H9 (cell line): ENCODE measurements around the gene ZNF146. TPM values are rescaled to one million over a fixed set of nuclear protein-coding genes. Genes with fewer than 3 reads are reported as not detected.

Experiments
- DNase-seq: peaks from one replicate; pipeline ENCODE4 v3.0.0-alpha.2; 2017
- H2AFZ ChIP-seq: one replicate; pipeline ENCODE4 v1.6.1; 2013; ENCODE audit warnings: mild to moderate bottlenecking, low read length, control low read depth, moderate library complexity
- H2AK5ac ChIP-seq: 2 replicates; pipeline ENCODE4 v1.6.1; 2013; ENCODE audit warnings: low read length, control low read depth, mixed read lengths; ENCODE audit not compliant: insufficient read length
- H2BK120ac ChIP-seq: one replicate; pipeline ENCODE4 v1.6.1; 2013; ENCODE audit warnings: low read depth, mild to moderate bottlenecking, low read length, control low read depth, inconsistent platforms; ENCODE audit not compliant: poor library complexity, severe bottlenecking
- H2BK12ac ChIP-seq: 2 replicates; pipeline ENCODE4 v1.6.1; 2013; ENCODE audit warnings: low read length, control low read depth, mixed read lengths, low read depth; ENCODE audit not compliant: insufficient read length
- H2BK15ac ChIP-seq: 2 replicates; pipeline ENCODE4 v1.6.1; 2013; ENCODE audit warnings: low read depth, low read length, control low read depth
- H2BK20ac ChIP-seq: one replicate; pipeline ENCODE4 v1.6.1; 2013; ENCODE audit warnings: low read depth, mild to moderate bottlenecking, low read length, control low read depth, inconsistent platforms; ENCODE audit not compliant: poor library complexity, severe bottlenecking
- H2BK5ac ChIP-seq: 2 replicates; pipeline ENCODE4 v1.6.1; 2013; ENCODE audit warnings: low read length, control low read depth, mixed read lengths; ENCODE audit not compliant: insufficient read length
- H3K14ac ChIP-seq: 2 replicates; pipeline ENCODE4 v1.6.1; 2013; ENCODE audit warnings: low read length, control low read depth; ENCODE audit not compliant: insufficient read depth
- H3K18ac ChIP-seq: 2 replicates; pipeline ENCODE4 v1.6.1; 2013; ENCODE audit warnings: low read depth, mild to moderate bottlenecking, mixed read lengths, low read length, control low read depth; ENCODE audit not compliant: insufficient read length
- H3K23ac ChIP-seq: 2 replicates; pipeline ENCODE4 v1.6.1; 2013; ENCODE audit warnings: low read length, control low read depth, mixed read lengths, low read depth; ENCODE audit not compliant: insufficient read length
- H3K23me2 ChIP-seq: 2 replicates; pipeline ENCODE4 v1.6.1; 2013; ENCODE audit warnings: low read depth, mild to moderate bottlenecking, mixed read lengths, low read length, control low read depth; ENCODE audit not compliant: insufficient read length, poor library complexity, severe bottlenecking
- H3K27ac ChIP-seq: 2 replicates; pipeline ENCODE4 v1.5.1; 2013; ENCODE audit warnings: low read length, control low read depth, mixed read lengths, low read depth; ENCODE audit not compliant: insufficient read length
- H3K27me3 ChIP-seq: 2 replicates; pipeline ENCODE4 v1.6.1; 2013; ENCODE audit warnings: low read length, control low read depth, inconsistent platforms; ENCODE audit not compliant: insufficient read depth
- H3K4ac ChIP-seq: 2 replicates; pipeline ENCODE4 v1.6.1; 2013; ENCODE audit warnings: low read depth, mild to moderate bottlenecking, control low read depth, inconsistent platforms, low read length, moderate library complexity
- H3K4me1 ChIP-seq: 2 replicates; pipeline ENCODE4 v1.6.1; 2013; ENCODE audit warnings: low read length, control low read depth, inconsistent platforms; ENCODE audit not compliant: insufficient read depth
- H3K4me2 ChIP-seq: 2 replicates; pipeline ENCODE4 v1.6.1; 2013; ENCODE audit warnings: low read length, control low read depth, mixed read lengths; ENCODE audit not compliant: insufficient read length, insufficient read depth
- H3K56ac ChIP-seq: 2 replicates; pipeline ENCODE4 v1.6.1; 2013; ENCODE audit warnings: low read depth, mild to moderate bottlenecking, mixed read lengths, low read length, control low read depth; ENCODE audit not compliant: insufficient read length
- H3K79me1 ChIP-seq: 2 replicates; pipeline ENCODE4 v1.6.1; 2013; ENCODE audit warnings: low read depth, mild to moderate bottlenecking, moderate library complexity, low read length, control low read depth, inconsistent platforms; ENCODE audit not compliant: insufficient read depth, poor library complexity, severe bottlenecking
- H3K79me2 ChIP-seq: 2 replicates; pipeline ENCODE4 v1.6.1; 2013; ENCODE audit warnings: low read length, control low read depth, inconsistent platforms; ENCODE audit not compliant: insufficient read depth
- H3K9ac ChIP-seq: 2 replicates; pipeline ENCODE4 v1.6.1; 2013; ENCODE audit warnings: low read length, control low read depth, mixed read lengths; ENCODE audit not compliant: insufficient read length; ENCODE audit errors: extremely low read depth
- H3K9me3 ChIP-seq: one replicate; pipeline ENCODE4 v1.6.1; 2013; ENCODE audit warnings: low read depth, low read length, inconsistent platforms; ENCODE audit not compliant: control insufficient read depth
- H3T11ph ChIP-seq: one replicate; pipeline ENCODE4 v1.6.1; 2013; ENCODE audit warnings: mild to moderate bottlenecking, low read length, control low read depth, inconsistent platforms
- H4K20me1 ChIP-seq: one replicate; pipeline ENCODE4 v1.6.1; 2013; ENCODE audit not compliant: control insufficient read depth, insufficient read length, insufficient read depth
- H4K5ac ChIP-seq: 2 replicates; pipeline ENCODE4 v1.6.1; 2013; ENCODE audit warnings: low read depth, mild to moderate bottlenecking, mixed read lengths, low read length, control low read depth; ENCODE audit not compliant: insufficient read length
- H4K8ac ChIP-seq: replicated peaks from 2 replicates; pipeline ENCODE4 v1.6.1; 2013; ENCODE audit warnings: low read length, control low read depth, mixed read lengths, low read depth; ENCODE audit not compliant: insufficient read length
- H4K91ac ChIP-seq: 2 replicates; pipeline ENCODE4 v1.6.1; 2013; ENCODE audit warnings: low read depth, mild to moderate bottlenecking, moderate library complexity, mixed read lengths, low read length, control low read depth; ENCODE audit not compliant: insufficient read length
- H3K27ac Mint-ChIP-seq, 3 experiments: 2 replicates in 2 of 3; 3 replicates in 1 of 3; pipeline ENCODE4 v1.8.0; 2020 to 2021; ENCODE audit warnings: mixed read lengths in 3 of 3, mild to moderate bottlenecking in 1 of 3, moderate library complexity in 1 of 3
- H3K27me3 Mint-ChIP-seq: 2 replicates; pipeline ENCODE4 v1.8.0; 2021; ENCODE audit warnings: low read depth, mild to moderate bottlenecking, moderate library complexity, mixed read lengths
- H3K36me3 Mint-ChIP-seq, 3 experiments: 2 replicates in 2 of 3; 3 replicates in 1 of 3; pipeline ENCODE4 v1.8.0; 2020 to 2021; ENCODE audit warnings: low read depth in 3 of 3, mixed read lengths in 3 of 3; ENCODE audit not compliant: insufficient read depth in 1 of 3
- H3K4me1 Mint-ChIP-seq, 2 experiments: 2 replicates each; pipeline ENCODE4 v1.8.0; 2020; ENCODE audit warnings: mixed read lengths in 2 of 2
- H3K4me3 Mint-ChIP-seq, 2 experiments: 2 replicates in 1 of 2; 3 replicates in 1 of 2; pipeline ENCODE4 v1.8.0; 2020 to 2021; ENCODE audit warnings: mild to moderate bottlenecking in 2 of 2, mixed read lengths in 2 of 2, moderate library complexity in 1 of 2
- H3K9me3 Mint-ChIP-seq, 2 experiments: 2 replicates in 1 of 2; 3 replicates in 1 of 2; pipeline ENCODE4 v1.8.0; 2020; ENCODE audit warnings: mild to moderate bottlenecking in 2 of 2, mixed read lengths in 2 of 2, moderate library complexity in 1 of 2
- WGBS: extraction: QIAGEN DNeasy Blood & Tissue Kit; methylation state at CpG from one replicate; pipeline ENCODE4 v1.1.7; 2013; ENCODE audit warnings: missing lambda C conversion rate, low lambda C conversion rate, mixed read lengths; ENCODE audit not compliant: insufficient read length; ENCODE audit errors: extremely low coverage; 5-methylcytosine and 5-hydroxymethylcytosine counted together
- total RNA-seq: library from RNA; stranded (reverse); gene quantifications from 2 replicates; pipeline ENCODE4 v1.2.1, GENCODE V29; 2021
- TF ChIP-seq, protein P1 (sequence below): fragments of 200-600 bp; sonication (generic); conservative IDR thresholded peaks from 3 replicates; pipeline ENCODE4 v1.8.0; 2021; ENCODE audit warnings: antibody characterized with exemption, mild to moderate bottlenecking

ZNF146 gene
- total RNA-seq, 1 experiment from 2014 or later, result 166 TPM

DNA sequence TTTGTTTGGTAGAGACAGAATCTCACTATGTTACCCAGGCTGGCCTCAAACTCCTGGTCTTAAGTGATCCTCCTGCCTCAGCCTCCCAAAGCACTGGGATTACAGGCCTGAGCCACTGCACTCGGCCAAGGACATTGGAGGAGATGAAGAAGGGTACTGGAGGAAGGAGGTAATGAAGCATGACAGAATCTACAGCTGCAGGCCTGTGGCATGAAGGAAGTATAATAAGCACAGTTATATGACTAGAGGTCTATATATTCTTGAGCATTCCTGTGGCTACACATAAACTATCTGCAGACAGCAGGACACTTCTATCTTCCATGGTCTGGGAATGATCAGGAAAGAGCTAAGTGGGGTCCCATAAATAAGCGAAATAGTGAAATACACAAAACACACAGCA is 18.7 kb upstream of the ZNF146 start:
- H3K36me3 Mint-ChIP-seq, result peaks cover 0 to 10% (median 0%) of the 10 kb centered on the region in 3 experiments; a peak in 3 of 7 replicates

More for the DNA sequence above, 18.7 kb upstream of the ZNF146 start:
- Histone ChIP-seq H4K5ac (no peak overlapping the region), H4K20me1 (no peaks in the 10 kb centered on the region), H3K79me1 (no peaks in the 10 kb centered on the region), H3K23ac (no peak overlapping the region), H3T11ph (no peak overlapping the region), H2AFZ (no peak overlapping the region), H2BK120ac (no peak overlapping the region), H3K18ac (no peak overlapping the region), H3K27ac (no peak overlapping the region), H3K9me3 (no peaks in the 10 kb centered on the region), H3K14ac (no peak overlapping the region), H2AK5ac (no peak overlapping the region), H2BK12ac (no peak overlapping the region), H3K23me2 (no peaks in the 10 kb centered on the region), H3K56ac (no peak overlapping the region), H2BK20ac (no peak overlapping the region), H4K91ac (no peak overlapping the region), H3K4ac (no peak overlapping the region), H3K4me2 (no peak overlapping the region), H3K79me2 (no peaks in the 10 kb centered on the region), H2BK5ac (no peak overlapping the region), H3K27me3 (no peaks in the 10 kb centered on the region), H3K4me1 (no peaks in the 10 kb centered on the region), H3K9ac (no peak overlapping the region), H2BK15ac (no peak overlapping the region), H4K8ac (no peak overlapping the region)
- Mint-ChIP-seq H3K9me3 (no peaks in the 10 kb centered on the region), H3K27ac (no peak overlapping the region; a peak in 1 of 7 replicates), H3K27me3 (no peaks in the 10 kb centered on the region), H3K4me3 (no peak overlapping the region), H3K4me1 (no peaks in the 10 kb centered on the region)
- DNase-seq, result no peak
- TF ChIP-seq, protein P1, sequence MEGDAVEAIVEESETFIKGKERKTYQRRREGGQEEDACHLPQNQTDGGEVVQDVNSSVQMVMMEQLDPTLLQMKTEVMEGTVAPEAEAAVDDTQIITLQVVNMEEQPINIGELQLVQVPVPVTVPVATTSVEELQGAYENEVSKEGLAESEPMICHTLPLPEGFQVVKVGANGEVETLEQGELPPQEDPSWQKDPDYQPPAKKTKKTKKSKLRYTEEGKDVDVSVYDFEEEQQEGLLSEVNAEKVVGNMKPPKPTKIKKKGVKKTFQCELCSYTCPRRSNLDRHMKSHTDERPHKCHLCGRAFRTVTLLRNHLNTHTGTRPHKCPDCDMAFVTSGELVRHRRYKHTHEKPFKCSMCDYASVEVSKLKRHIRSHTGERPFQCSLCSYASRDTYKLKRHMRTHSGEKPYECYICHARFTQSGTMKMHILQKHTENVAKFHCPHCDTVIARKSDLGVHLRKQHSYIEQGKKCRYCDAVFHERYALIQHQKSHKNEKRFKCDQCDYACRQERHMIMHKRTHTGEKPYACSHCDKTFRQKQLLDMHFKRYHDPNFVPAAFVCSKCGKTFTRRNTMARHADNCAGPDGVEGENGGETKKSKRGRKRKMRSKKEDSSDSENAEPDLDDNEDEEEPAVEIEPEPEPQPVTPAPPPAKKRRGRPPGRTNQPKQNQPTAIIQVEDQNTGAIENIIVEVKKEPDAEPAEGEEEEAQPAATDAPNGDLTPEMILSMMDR, result no peak
- WGBS, result no CpG with 5 or more reads among the region's 2 CpGs
